Umbilical cord (tissue), 2 donors: ENCODE data around the gene DUSP22. TPM values are rescaled to one million over a fixed set of nuclear protein-coding genes. Genes with fewer than 3 reads are reported as not detected.
"Not testable (repeated sequence)": the region's sequence is repeated elsewhere in the genome, so short reads cannot be mapped to it uniquely, and the experiment has no call there.

Source experiments
- DNase-seq: peaks from one replicate; pipeline ENCODE4 v3.0.0-alpha.2; 2015; ENCODE audit warnings: low spot score
- total RNA-seq: library from RNA; depleted of rRNA; stranded (reverse); fragments of >200 nt; gene quantifications from one replicate; pipeline ENCODE4 v1.2.3, GENCODE V29; 2014; ENCODE audit warnings: low replicate concordance; ENCODE audit not compliant: insufficient read depth

Gene DUSP22
- total RNA-seq, result 21.2 TPM

GRCh38 chr6:291697-292505, at the start of gene DUSP22:
Gene DUSP22, plus strand, starts transcription at chr6:292487. Its CDS starts 53 bp downstream, at chr6:292540.
- peak; percentile 92 for DNase-seq

- DNase-seq, result no peak
Measured at GRCh38 chr6:246352-246751, 45.9 kb upstream of the DUSP22 start.

- no peak for DNase-seq
Measured at GRCh38 chr6:247351-247750, 44.9 kb upstream of the DUSP22 start.

GRCh38 chr6:248046-248445, 44.2 kb upstream of the DUSP22 start:
- DNase-seq, result not testable (repeated sequence)

- no peak for DNase-seq
Measured at GRCh38 chr6:250676-251075, 41.6 kb upstream of the DUSP22 start.

GRCh38 chr6:251920-252319, 40.4 kb upstream of the DUSP22 start:
- no peak for DNase-seq

GRCh38 chr6:252775-253535, 39.3 kb upstream of the DUSP22 start:
- no peak for DNase-seq

- no peak for DNase-seq
Measured at GRCh38 chr6:254016-254415, 38.3 kb upstream of the DUSP22 start.

- DNase-seq, result no peak
Measured at GRCh38 chr6:255041-255750, 37.1 kb upstream of the DUSP22 start.

- no peak for DNase-seq
Measured at GRCh38 chr6:255751-256083, 36.6 kb upstream of the DUSP22 start.

GRCh38 chr6:256169-256568, 36.1 kb upstream of the DUSP22 start:
- DNase-seq, result no peak

GRCh38 chr6:257031-257725, 35.1 kb upstream of the DUSP22 start:
- DNase-seq, result peak; percentile 7

GRCh38 chr6:257774-258173, 34.5 kb upstream of the DUSP22 start:
- DNase-seq, result no peak

- no peak for DNase-seq
Measured at GRCh38 chr6:259316-259715, 33.0 kb upstream of the DUSP22 start.

- no peak for DNase-seq
Measured at GRCh38 chr6:259901-260508, 32.3 kb upstream of the DUSP22 start.

- no peak for DNase-seq
Measured at GRCh38 chr6:264626-265025, 27.7 kb upstream of the DUSP22 start.

- no peak for DNase-seq
Measured at GRCh38 chr6:268394-268935, 23.8 kb upstream of the DUSP22 start.

- DNase-seq, result peak; percentile 14
Measured at GRCh38 chr6:273551-274058, 18.7 kb upstream of the DUSP22 start.

- no peak for DNase-seq
Measured at GRCh38 chr6:277746-278145, 14.5 kb upstream of the DUSP22 start.

- DNase-seq, result no peak
Measured at GRCh38 chr6:278494-278893, 13.8 kb upstream of the DUSP22 start.
